Neural progenitor cell (in vitro differentiated cells): ENCODE results near the gene DCST1. TPM values are rescaled to one million over a fixed set of nuclear protein-coding genes. Genes with fewer than 3 reads are reported as not detected.

Source experiments
- DNase-seq: peaks from one replicate; pipeline ENCODE4 v3.0.0-alpha.2; 2016; ENCODE audit warnings: low spot score
- H2AFZ ChIP-seq: fragments of 200-600 bp; sonication (generic); replicated peaks from 2 replicates; pipeline ENCODE4 v1.6.1; 2016; ENCODE audit warnings: antibody characterized with exemption
- H3F3A ChIP-seq: fragments of 200-600 bp; sonication (generic); 2 replicates; pipeline ENCODE4 v1.6.1; 2016; ENCODE audit warnings: antibody characterized with exemption, low read depth
- H3K27ac ChIP-seq: fragments of 200-600 bp; sonication (generic); 2 replicates; pipeline ENCODE4 v1.5.1; 2016; ENCODE audit warnings: mild to moderate bottlenecking
- H3K27me3 ChIP-seq: fragments of 200-600 bp; sonication (generic); 2 replicates; pipeline ENCODE4 v1.6.1; 2016; ENCODE audit warnings: mild to moderate bottlenecking, moderate library complexity
- H3K36me3 ChIP-seq: fragments of 200-600 bp; sonication (generic); 2 replicates; pipeline ENCODE4 v1.5.1; 2016
- H3K4me1 ChIP-seq: fragments of 200-600 bp; sonication (generic); 2 replicates; pipeline ENCODE4 v1.6.1; 2016; ENCODE audit warnings: mixed run types
- H3K4me2 ChIP-seq: fragments of 200-600 bp; sonication (generic); 2 replicates; pipeline ENCODE4 v1.6.1; 2016
- H3K4me3 ChIP-seq: fragments of 200-600 bp; sonication (generic); 2 replicates; pipeline ENCODE4 v1.5.1; 2016
- H3K79me2 ChIP-seq: fragments of 200-600 bp; sonication (generic); 2 replicates; pipeline ENCODE4 v1.6.1; 2016; ENCODE audit warnings: low read depth
- H3K9ac ChIP-seq: fragments of 200-600 bp; sonication (generic); 2 replicates; pipeline ENCODE4 v1.6.1; 2016
- H3K9me3 ChIP-seq: fragments of 200-600 bp; sonication (generic); 2 replicates; pipeline ENCODE4 v1.5.1; 2016; ENCODE audit warnings: low read depth
- H4K20me1 ChIP-seq: fragments of 200-600 bp; sonication (generic); 2 replicates; pipeline ENCODE4 v1.6.1; 2016; ENCODE audit warnings: low read depth
- H3K27ac Mint-ChIP-seq: 3 replicates; pipeline ENCODE4 v1.8.0; 2021; ENCODE audit warnings: mixed read lengths
- H3K27me3 Mint-ChIP-seq: 2 replicates; pipeline ENCODE4 v1.8.0; 2022; ENCODE audit warnings: low read depth, mild to moderate bottlenecking, inconsistent platforms, moderate library complexity, mixed read lengths; ENCODE audit not compliant: insufficient read depth
- H3K36me3 Mint-ChIP-seq: 3 replicates; pipeline ENCODE4 v1.8.0; 2021; ENCODE audit warnings: mixed read lengths
- H3K4me1 Mint-ChIP-seq: 3 replicates; pipeline ENCODE4 v1.8.0; 2021; ENCODE audit warnings: mixed read lengths
- H3K4me3 Mint-ChIP-seq: 3 replicates; pipeline ENCODE4 v1.8.0; 2021; ENCODE audit warnings: mild to moderate bottlenecking, moderate library complexity, mixed read lengths
- H3K9me3 Mint-ChIP-seq: 3 replicates; pipeline ENCODE4 v1.8.0; 2020; ENCODE audit warnings: mixed read lengths
- EZH2 ChIP-seq: fragments of 200-600 bp; sonication (generic); IDR thresholded peaks from 2 replicates; pipeline ENCODE4 v1.6.1; 2017; ENCODE audit warnings: antibody characterized with exemption, mild to moderate bottlenecking, moderate library complexity
- EZH2phosphoT487 ChIP-seq: fragments of 200-600 bp; sonication (generic); IDR thresholded peaks from 2 replicates; pipeline ENCODE4 v1.6.1; 2017; ENCODE audit warnings: antibody characterized with exemption
- total RNA-seq: library from RNA; depleted of rRNA; stranded (reverse); fragments of >200 nt; gene quantifications from 2 replicates; pipeline ENCODE4 v1.2.3, GENCODE V29; 2015; ENCODE audit warnings: low replicate concordance
- TF ChIP-seq, protein P1 (sequence below): fragments of 200-600 bp; sonication (generic); IDR thresholded peaks from 2 replicates; pipeline ENCODE4 v1.5.1; 2017; ENCODE audit warnings: antibody characterized with exemption, mild to moderate bottlenecking

DCST1 gene
- total RNA-seq, 1 donor from 2014 or later: not detected

DNA sequence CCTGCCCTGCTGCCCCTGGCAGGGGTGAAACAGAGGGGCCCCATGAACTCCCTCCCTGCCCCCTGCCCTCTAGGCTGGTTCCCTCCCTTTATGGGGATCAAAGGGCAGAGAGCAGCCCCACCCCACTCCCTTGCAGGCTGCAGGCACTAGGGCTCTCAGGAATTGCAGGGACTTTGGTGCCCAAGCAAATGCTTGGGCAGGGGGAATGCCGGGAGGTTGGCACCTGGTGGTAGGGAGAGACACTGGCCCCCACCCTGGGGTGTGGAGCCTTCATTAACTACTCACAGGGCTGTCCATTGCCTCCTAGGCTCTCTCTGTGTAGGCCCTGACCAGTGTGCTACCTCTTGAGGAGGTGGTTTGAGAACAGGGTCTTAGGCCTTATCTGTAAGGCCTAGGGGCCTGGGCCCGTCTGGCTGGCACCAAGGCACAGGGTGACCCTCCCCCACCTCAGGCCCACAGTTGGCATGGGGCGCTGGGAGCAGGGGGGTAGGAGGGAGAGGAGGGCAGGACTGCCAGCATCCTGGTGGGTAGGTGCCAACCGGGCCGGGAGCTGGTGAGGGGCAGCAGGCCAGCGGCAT, 26.3 kb upstream of the DCST1 start:
- Mint-ChIP-seq H3K4me3 (no peak overlapping the region), H3K4me1 (peaks cover 23% of the 10 kb centered on the region), H3K27me3 (peaks cover 5% of the 10 kb centered on the region), H3K27ac (no peak overlapping the region), H3K36me3 (no peaks in the 10 kb centered on the region), H3K9me3 (peaks cover 2% of the 10 kb centered on the region)
- H3K4me2 ChIP-seq: no peak overlapping the region
- H2AFZ ChIP-seq: no peak overlapping the region
- H3K36me3 ChIP-seq: no peaks in the 10 kb centered on the region
- no peaks in the 10 kb centered on the region for H4K20me1 ChIP-seq
- no peak overlapping the region for H3K9ac ChIP-seq
- no peaks in the 10 kb centered on the region for H3K9me3 ChIP-seq
- no peaks in the 10 kb centered on the region for H3K27me3 ChIP-seq
- peaks cover 42% of the 10 kb centered on the region for H3K79me2 ChIP-seq
- H3F3A ChIP-seq: peaks cover 19% of the 10 kb centered on the region
- H3K4me1 ChIP-seq: peaks cover 42% of the 10 kb centered on the region
- no peak overlapping the region for H3K4me3 ChIP-seq
- H3K27ac ChIP-seq: no peak overlapping the region
- DNase-seq: no peak
- TF ChIP-seq, protein P1, sequence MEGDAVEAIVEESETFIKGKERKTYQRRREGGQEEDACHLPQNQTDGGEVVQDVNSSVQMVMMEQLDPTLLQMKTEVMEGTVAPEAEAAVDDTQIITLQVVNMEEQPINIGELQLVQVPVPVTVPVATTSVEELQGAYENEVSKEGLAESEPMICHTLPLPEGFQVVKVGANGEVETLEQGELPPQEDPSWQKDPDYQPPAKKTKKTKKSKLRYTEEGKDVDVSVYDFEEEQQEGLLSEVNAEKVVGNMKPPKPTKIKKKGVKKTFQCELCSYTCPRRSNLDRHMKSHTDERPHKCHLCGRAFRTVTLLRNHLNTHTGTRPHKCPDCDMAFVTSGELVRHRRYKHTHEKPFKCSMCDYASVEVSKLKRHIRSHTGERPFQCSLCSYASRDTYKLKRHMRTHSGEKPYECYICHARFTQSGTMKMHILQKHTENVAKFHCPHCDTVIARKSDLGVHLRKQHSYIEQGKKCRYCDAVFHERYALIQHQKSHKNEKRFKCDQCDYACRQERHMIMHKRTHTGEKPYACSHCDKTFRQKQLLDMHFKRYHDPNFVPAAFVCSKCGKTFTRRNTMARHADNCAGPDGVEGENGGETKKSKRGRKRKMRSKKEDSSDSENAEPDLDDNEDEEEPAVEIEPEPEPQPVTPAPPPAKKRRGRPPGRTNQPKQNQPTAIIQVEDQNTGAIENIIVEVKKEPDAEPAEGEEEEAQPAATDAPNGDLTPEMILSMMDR: no peak
- no peak for TF ChIP-seq EZH2phosphoT487

DNA sequence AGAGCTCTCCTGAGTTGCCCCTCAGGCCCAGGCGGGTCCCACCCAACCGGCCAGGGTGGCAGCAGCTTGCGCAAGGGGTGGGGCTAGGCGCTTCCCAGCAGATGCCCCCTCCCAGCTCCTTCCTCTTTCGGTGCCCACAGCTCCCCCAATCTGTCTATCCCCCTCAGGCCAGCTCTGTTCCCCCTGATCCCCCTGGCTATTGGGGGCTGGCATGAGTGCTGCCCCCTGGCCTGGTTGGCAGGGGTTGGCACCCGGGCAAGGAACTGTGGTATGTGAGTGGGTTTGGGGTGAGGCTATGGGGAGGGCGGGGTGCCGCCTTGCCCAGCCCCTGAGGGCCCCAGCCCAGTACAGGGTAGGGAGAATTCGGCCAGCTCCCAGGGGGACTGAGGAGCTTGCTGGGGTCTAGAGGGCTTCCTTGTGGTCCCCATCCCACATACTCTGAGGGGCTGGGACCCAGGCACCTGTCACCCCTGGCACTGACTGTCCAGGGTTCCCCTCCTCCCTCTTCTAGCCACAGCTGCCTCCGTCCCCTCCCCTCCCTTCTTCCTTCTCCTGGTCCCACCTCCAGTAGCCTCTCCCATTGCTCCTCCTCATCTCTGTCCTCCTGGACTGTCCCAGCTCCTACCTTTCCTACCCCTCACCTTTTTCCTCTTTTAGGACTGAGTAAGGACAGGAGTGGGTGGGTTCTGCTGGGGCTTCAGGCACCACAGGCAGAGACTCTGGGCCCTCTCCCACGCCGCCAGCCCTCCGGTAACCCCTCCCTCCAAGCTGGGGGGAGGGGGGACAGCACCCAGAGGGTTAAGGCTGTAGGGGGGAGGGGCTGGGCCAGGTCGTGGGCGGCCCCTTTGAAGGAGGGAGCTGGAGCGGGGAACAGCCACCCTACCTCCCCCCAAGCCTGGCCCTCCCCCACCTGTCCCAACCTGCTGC, 25.3 kb upstream of the DCST1 start:
- Histone ChIP-seq H4K20me1 (no peaks in the 10 kb centered on the region), H3K9me3 (no peaks in the 10 kb centered on the region), H3K4me1 (peaks cover 47% of the 10 kb centered on the region), H3K27ac (no peak overlapping the region), H2AFZ (no peak overlapping the region), H3K27me3 (no peaks in the 10 kb centered on the region), H3K4me3 (no peak overlapping the region), H3K36me3 (no peaks in the 10 kb centered on the region), H3K9ac (no peak overlapping the region), H3K79me2 (peaks cover 45% of the 10 kb centered on the region), H3F3A (peaks cover 22% of the 10 kb centered on the region), H3K4me2 (peak overlapping the region; percentile 65)
- H3K27ac Mint-ChIP-seq: no peak overlapping the region
- H3K4me3 Mint-ChIP-seq: no peak overlapping the region
- no peaks in the 10 kb centered on the region for H3K36me3 Mint-ChIP-seq
- DNase-seq: no peak
- H3K9me3 Mint-ChIP-seq: peaks cover 2% of the 10 kb centered on the region
- H3K4me1 Mint-ChIP-seq: peaks cover 32% of the 10 kb centered on the region
- no peak for TF ChIP-seq EZH2
- no peak for TF ChIP-seq EZH2phosphoT487
- TF ChIP-seq, protein P1: no peak
- peaks cover 2% of the 10 kb centered on the region for H3K27me3 Mint-ChIP-seq

DNA sequence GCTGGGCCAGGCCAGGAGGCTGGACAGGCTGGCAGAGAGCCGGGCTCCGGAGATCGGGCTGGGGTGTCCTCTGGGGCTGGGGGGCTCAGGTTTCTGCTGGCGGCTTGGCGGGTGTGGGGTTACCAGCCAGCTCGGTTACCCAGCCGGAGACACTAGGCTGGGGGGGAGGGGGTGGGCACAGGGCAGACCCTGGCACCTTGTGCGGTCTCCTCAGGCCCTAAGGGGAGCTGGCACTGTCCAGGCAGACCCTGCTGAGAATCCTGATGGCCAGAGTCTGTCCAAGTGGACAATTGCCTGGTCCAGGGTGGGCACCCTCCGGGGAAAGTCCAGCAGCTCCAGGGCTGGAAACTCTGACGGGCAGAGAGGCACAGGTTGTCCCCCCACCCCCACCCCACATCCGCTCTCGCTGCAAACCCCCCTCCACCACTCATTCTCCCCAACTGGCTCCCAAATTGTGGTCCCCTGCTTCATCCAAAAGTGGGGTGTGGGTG, 24.4 kb upstream of the DCST1 start:
- H3K4me2 ChIP-seq: peak overlapping the region; percentile 65
- no peaks in the 10 kb centered on the region for H3K36me3 ChIP-seq
- no peak overlapping the region for H3K9ac ChIP-seq
- H3K79me2 ChIP-seq: peaks cover 37% of the 10 kb centered on the region
- Mint-ChIP-seq H3K27me3 (peaks cover 2% of the 10 kb centered on the region), H3K4me3 (no peak overlapping the region), H3K4me1 (peaks cover 25% of the 10 kb centered on the region), H3K27ac (no peak overlapping the region), H3K36me3 (no peaks in the 10 kb centered on the region), H3K9me3 (peaks cover 2% of the 10 kb centered on the region)
- no peaks in the 10 kb centered on the region for H3K27me3 ChIP-seq
- DNase-seq: no peak
- no peak overlapping the region for H3K4me3 ChIP-seq
- TF ChIP-seq EZH2 (no peak), EZH2phosphoT487 (no peak)
- TF ChIP-seq, protein P1: no peak
- H3F3A ChIP-seq: peaks cover 21% of the 10 kb centered on the region
- H4K20me1 ChIP-seq: no peaks in the 10 kb centered on the region
- no peaks in the 10 kb centered on the region for H3K9me3 ChIP-seq
- no peak overlapping the region for H2AFZ ChIP-seq
- H3K4me1 ChIP-seq: peaks cover 40% of the 10 kb centered on the region
- H3K27ac ChIP-seq: no peak overlapping the region
